ENCODE measurements around the gene SND1.

SND1 gene

GRCh38 chr7:128054511-128054910, 402.5 kb downstream of the SND1 start:
- Histone ChIP-seq H3K4me1 (ENCODE audit: control insufficient read depth, insufficient read depth, low read length) (no peaks in the 10 kb centered on the region), H3K36me3 (ENCODE audit: control insufficient read depth in 2 of 2, insufficient read depth in 1 of 2, low read length in 2 of 2) (peaks cover 0 to 2% of the 10 kb centered on the region in 2 experiments; a peak in 1 of 3 replicates), H3K4me3 (ENCODE audit: low read depth, low read length) (no peak overlapping the region), H3K9me3 (ENCODE audit: control insufficient read depth, insufficient read depth, low read depth, low read length) (no peaks in the 10 kb centered on the region), H3K27ac (ENCODE audit: extremely low read depth, low read depth, low read length) (no peak overlapping the region)
- CTCF ChIA-PET = no interaction called here
- POLR2A ChIA-PET = no interaction called here
- TF ChIP-seq, protein P1, sequence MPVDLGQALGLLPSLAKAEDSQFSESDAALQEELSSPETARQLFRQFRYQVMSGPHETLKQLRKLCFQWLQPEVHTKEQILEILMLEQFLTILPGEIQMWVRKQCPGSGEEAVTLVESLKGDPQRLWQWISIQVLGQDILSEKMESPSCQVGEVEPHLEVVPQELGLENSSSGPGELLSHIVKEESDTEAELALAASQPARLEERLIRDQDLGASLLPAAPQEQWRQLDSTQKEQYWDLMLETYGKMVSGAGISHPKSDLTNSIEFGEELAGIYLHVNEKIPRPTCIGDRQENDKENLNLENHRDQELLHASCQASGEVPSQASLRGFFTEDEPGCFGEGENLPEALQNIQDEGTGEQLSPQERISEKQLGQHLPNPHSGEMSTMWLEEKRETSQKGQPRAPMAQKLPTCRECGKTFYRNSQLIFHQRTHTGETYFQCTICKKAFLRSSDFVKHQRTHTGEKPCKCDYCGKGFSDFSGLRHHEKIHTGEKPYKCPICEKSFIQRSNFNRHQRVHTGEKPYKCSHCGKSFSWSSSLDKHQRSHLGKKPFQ (tag by site-specific recombination; IDR thresholded peaks at IDR 0.05) = no peak
- TF ChIP-seq GFI1B (tag by site-specific recombination; IDR thresholded peaks at IDR 0.05) = no peak
- no peak for TF ChIP-seq ZNF311 (tag by site-specific recombination; IDR thresholded peaks at IDR 0.05; ENCODE audit: borderline replicate concordance)
- no peak for TF ChIP-seq ZNF624 (tag by site-specific recombination; IDR thresholded peaks at IDR 0.05)
- TF ChIP-seq, protein P2, sequence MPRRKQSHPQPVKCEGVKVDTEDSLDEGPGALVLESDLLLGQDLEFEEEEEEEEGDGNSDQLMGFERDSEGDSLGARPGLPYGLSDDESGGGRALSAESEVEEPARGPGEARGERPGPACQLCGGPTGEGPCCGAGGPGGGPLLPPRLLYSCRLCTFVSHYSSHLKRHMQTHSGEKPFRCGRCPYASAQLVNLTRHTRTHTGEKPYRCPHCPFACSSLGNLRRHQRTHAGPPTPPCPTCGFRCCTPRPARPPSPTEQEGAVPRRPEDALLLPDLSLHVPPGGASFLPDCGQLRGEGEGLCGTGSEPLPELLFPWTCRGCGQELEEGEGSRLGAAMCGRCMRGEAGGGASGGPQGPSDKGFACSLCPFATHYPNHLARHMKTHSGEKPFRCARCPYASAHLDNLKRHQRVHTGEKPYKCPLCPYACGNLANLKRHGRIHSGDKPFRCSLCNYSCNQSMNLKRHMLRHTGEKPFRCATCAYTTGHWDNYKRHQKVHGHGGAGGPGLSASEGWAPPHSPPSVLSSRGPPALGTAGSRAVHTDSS (tag by site-specific recombination; IDR thresholded peaks at IDR 0.05) = no peak
- TF ChIP-seq ZFHX2 (tag by site-specific recombination; conservative IDR thresholded peaks at IDR 0.05) = no peak
- no peak for TF ChIP-seq GLI4 (tag by site-specific recombination; IDR thresholded peaks at IDR 0.05)
- TF ChIP-seq ZNF639 (tag by site-specific recombination; IDR thresholded peaks at IDR 0.05) = no peak
- TF ChIP-seq ZNF701 (tag by site-specific recombination; IDR thresholded peaks at IDR 0.05) = no peak
- TF ChIP-seq, protein P3, sequence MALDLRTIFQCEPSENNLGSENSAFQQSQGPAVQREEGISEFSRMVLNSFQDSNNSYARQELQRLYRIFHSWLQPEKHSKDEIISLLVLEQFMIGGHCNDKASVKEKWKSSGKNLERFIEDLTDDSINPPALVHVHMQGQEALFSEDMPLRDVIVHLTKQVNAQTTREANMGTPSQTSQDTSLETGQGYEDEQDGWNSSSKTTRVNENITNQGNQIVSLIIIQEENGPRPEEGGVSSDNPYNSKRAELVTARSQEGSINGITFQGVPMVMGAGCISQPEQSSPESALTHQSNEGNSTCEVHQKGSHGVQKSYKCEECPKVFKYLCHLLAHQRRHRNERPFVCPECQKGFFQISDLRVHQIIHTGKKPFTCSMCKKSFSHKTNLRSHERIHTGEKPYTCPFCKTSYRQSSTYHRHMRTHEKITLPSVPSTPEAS (tag by site-specific recombination; IDR thresholded peaks at IDR 0.05) = no peak
- TF ChIP-seq ZNF558 (tag by site-specific recombination; IDR thresholded peaks at IDR 0.05) = no peak

GRCh38 chr7:128055637-128056036, 403.6 kb downstream of the SND1 start:
- CTCF ChIA-PET = no interaction called here
- no peaks in the 10 kb centered on the region for H3K9me3 ChIP-seq (ENCODE audit: control insufficient read depth, insufficient read depth, low read depth, low read length)
- POLR2A ChIA-PET = no interaction called here
- H3K4me1 ChIP-seq (ENCODE audit: control insufficient read depth, insufficient read depth, low read length) = no peaks in the 10 kb centered on the region
- no peak overlapping the region for H3K4me3 ChIP-seq (ENCODE audit: low read depth, low read length)
- no peak overlapping the region for H3K27ac ChIP-seq (ENCODE audit: extremely low read depth, low read depth, low read length)
- no peak for TF ChIP-seq REPIN1 (tag by site-specific recombination; IDR thresholded peaks at IDR 0.05; ENCODE audit: low read depth)
- TF ChIP-seq ZNF223 (tag by site-specific recombination; IDR thresholded peaks at IDR 0.05) = no peak
- no peak for TF ChIP-seq ZNF211 (tag by site-specific recombination; IDR thresholded peaks at IDR 0.05; ENCODE audit: low read depth)
- no peak for TF ChIP-seq ZNF175 (tag by site-specific recombination; IDR thresholded peaks at IDR 0.05)
- H3K36me3 ChIP-seq (ENCODE audit: control insufficient read depth in 2 of 2, insufficient read depth in 1 of 2, low read length in 2 of 2) = peaks cover 0 to 2% of the 10 kb centered on the region in 2 experiments; a peak in 1 of 3 replicates

DNA sequence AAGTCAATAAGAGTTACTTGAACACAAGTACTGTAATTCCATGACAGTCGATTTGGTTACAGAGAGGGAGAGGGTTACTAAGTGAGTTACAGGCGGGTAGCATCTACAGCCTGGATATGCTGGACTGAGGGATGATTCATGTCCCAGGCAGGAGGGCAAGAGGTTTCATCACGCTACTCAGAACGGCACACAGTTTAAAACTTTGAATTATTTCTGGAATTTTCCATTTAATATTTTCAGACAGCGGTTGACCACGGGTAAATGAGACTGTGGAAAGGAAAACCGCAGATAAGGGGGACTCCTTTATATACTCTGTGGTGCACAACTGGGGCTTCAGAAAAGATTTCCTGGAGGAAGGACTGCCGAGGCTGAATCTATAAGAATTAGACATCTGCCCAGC, 404.9 kb downstream of the SND1 start:
- CTCF ChIA-PET = no interaction called here
- Histone ChIP-seq H3K36me3 (ENCODE audit: control insufficient read depth in 2 of 2, insufficient read depth in 1 of 2, low read length in 2 of 2) (peaks cover 0 to 2% of the 10 kb centered on the region in 2 experiments; a peak in 1 of 3 replicates), H3K4me3 (ENCODE audit: low read depth, low read length) (no peak overlapping the region), H3K27ac (ENCODE audit: extremely low read depth, low read depth, low read length) (no peak overlapping the region), H3K4me1 (ENCODE audit: control insufficient read depth, insufficient read depth, low read length) (no peaks in the 10 kb centered on the region), H3K9me3 (ENCODE audit: control insufficient read depth, insufficient read depth, low read depth, low read length) (no peaks in the 10 kb centered on the region)
- POLR2A ChIA-PET = no interaction called here
- no peak for TF ChIP-seq ZBTB11 (tag by site-specific recombination; conservative IDR thresholded peaks at IDR 0.05; ENCODE audit: low read depth)
- no peak for TF ChIP-seq ZNF114 (tag by site-specific recombination; IDR thresholded peaks at IDR 0.05)
- no peak for TF ChIP-seq SCRT1 (tag by site-specific recombination; IDR thresholded peaks at IDR 0.05; ENCODE audit: borderline replicate concordance)
